ENCODE measurements around the gene GTPBP1. TPM values are rescaled to one million over a fixed set of nuclear protein-coding genes. Genes with fewer than 3 reads are reported as not detected.

Gene GTPBP1
- polyA plus RNA-seq, 1 of the 3 experiments (the other 2 are of a cell fraction): 15.2 TPM

- DNase-seq: no peak
- Histone ChIP-seq H3K27me3 (ENCODE audit: insufficient read depth) (no peaks in the 10 kb centered on the region), H3K36me3 (replicated peaks in 1 of 2; ENCODE audit: control insufficient read depth in 1 of 2, insufficient read depth in 2 of 2, low read length in 1 of 2) (no peaks in the 10 kb centered on the region), H2AFZ (ENCODE audit: low read depth) (no peak overlapping the region), H3K9me3 (no peaks in the 10 kb centered on the region), H3K9ac (no peak overlapping the region), H3F3A (replicated peaks; ENCODE audit: insufficient read depth) (no peaks in the 10 kb centered on the region), H3K27ac (ENCODE audit: low read depth in 2 of 2, low read length in 1 of 2) (no peak overlapping the region), H3K4me2 (no peak overlapping the region), H3K79me2 (ENCODE audit: insufficient read depth) (no peaks in the 10 kb centered on the region), H3K4me1 (ENCODE audit: control insufficient read depth in 1 of 2, insufficient read depth in 2 of 2, low read depth in 1 of 2, low read length in 1 of 2) (no peaks in the 10 kb centered on the region), H4K20me1 (ENCODE audit: insufficient read depth) (no peaks in the 10 kb centered on the region), H3K4me3 (ENCODE audit: low read depth in 2 of 2, low read length in 1 of 2) (no peak overlapping the region), H3K9me2 (no peaks in the 10 kb centered on the region)
- POLR2A ChIA-PET: no interaction called here
- TF ChIP-seq EP300 (IDR thresholded peaks at IDR 0.05; ENCODE audit: borderline replicate concordance in 1 of 2, low read depth in 1 of 2, low read length in 1 of 2) (no peak), TEAD4 (IDR thresholded peaks at IDR 0.05; ENCODE audit: borderline replicate concordance, insufficient read depth) (no peak), TAF1 (IDR thresholded peaks at IDR 0.05; ENCODE audit: borderline replicate concordance, low read depth, low read length) (no peak), SIN3A (IDR thresholded peaks at IDR 0.05; ENCODE audit: borderline replicate concordance, low read depth, low read length) (no peak), CHD2 (IDR thresholded peaks at IDR 0.05; ENCODE audit: low read length, partially characterized antibody) (no peak), NRF1 (IDR thresholded peaks at IDR 0.05; ENCODE audit: low read depth, low read length) (no peak), PBX3 (IDR thresholded peaks at IDR 0.05) (no peak), GABPA (IDR thresholded peaks at IDR 0.05; ENCODE audit: low read depth) (no peak), FOXM1 (IDR thresholded peaks at IDR 0.05; ENCODE audit: low read depth) (no peak), RCOR1 (IDR thresholded peaks at IDR 0.05; ENCODE audit: low read length) (no peak)
- TF ChIP-seq, protein P1, sequence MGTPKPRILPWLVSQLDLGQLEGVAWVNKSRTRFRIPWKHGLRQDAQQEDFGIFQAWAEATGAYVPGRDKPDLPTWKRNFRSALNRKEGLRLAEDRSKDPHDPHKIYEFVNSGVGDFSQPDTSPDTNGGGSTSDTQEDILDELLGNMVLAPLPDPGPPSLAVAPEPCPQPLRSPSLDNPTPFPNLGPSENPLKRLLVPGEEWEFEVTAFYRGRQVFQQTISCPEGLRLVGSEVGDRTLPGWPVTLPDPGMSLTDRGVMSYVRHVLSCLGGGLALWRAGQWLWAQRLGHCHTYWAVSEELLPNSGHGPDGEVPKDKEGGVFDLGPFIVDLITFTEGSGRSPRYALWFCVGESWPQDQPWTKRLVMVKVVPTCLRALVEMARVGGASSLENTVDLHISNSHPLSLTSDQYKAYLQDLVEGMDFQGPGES (IDR thresholded peaks at IDR 0.05; ENCODE audit: low read depth, low read length): no peak
- TF ChIP-seq, protein P2, sequence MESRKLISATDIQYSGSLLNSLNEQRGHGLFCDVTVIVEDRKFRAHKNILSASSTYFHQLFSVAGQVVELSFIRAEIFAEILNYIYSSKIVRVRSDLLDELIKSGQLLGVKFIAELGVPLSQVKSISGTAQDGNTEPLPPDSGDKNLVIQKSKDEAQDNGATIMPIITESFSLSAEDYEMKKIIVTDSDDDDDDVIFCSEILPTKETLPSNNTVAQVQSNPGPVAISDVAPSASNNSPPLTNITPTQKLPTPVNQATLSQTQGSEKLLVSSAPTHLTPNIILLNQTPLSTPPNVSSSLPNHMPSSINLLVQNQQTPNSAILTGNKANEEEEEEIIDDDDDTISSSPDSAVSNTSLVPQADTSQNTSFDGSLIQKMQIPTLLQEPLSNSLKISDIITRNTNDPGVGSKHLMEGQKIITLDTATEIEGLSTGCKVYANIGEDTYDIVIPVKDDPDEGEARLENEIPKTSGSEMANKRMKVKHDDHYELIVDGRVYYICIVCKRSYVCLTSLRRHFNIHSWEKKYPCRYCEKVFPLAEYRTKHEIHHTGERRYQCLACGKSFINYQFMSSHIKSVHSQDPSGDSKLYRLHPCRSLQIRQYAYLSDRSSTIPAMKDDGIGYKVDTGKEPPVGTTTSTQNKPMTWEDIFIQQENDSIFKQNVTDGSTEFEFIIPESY (IDR thresholded peaks at IDR 0.05; ENCODE audit: borderline replicate concordance, low read depth): no peak
- TF ChIP-seq, protein P3, sequence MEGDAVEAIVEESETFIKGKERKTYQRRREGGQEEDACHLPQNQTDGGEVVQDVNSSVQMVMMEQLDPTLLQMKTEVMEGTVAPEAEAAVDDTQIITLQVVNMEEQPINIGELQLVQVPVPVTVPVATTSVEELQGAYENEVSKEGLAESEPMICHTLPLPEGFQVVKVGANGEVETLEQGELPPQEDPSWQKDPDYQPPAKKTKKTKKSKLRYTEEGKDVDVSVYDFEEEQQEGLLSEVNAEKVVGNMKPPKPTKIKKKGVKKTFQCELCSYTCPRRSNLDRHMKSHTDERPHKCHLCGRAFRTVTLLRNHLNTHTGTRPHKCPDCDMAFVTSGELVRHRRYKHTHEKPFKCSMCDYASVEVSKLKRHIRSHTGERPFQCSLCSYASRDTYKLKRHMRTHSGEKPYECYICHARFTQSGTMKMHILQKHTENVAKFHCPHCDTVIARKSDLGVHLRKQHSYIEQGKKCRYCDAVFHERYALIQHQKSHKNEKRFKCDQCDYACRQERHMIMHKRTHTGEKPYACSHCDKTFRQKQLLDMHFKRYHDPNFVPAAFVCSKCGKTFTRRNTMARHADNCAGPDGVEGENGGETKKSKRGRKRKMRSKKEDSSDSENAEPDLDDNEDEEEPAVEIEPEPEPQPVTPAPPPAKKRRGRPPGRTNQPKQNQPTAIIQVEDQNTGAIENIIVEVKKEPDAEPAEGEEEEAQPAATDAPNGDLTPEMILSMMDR (IDR thresholded peaks at IDR 0.05): no peak
- CTCF ChIA-PET: interaction anchor here (0.9 kb wide), 1 partner anchor 9 kb away, joined by 3 read pairs; no protein-coding TSS in a partner anchor
- 100% methylated on average over 1 of the region's 13 CpGs for WGBS (ENCODE audit: low lambda C conversion rate)
These were observed 69.9 kb downstream of the GTPBP1 start for GRCh38 chr22:38775656-38776055.
